Stimulated activated CD4-positive, alpha-beta T cell treated with anti-CD3 and anti-CD28 coated beads, Interleukin-4, amount 100 ng/mL, for 24 hours (primary cell): ENCODE measurements around the gene TMEM11.

ENCODE experiments used
- DNase-seq: peaks from one replicate; pipeline ENCODE4 v3.0.0-alpha.2; 2020

The TMEM11 gene

GRCh38 chr17:21177854-21178600 is 35.9 kb downstream of the TMEM11 start:
- no peak for DNase-seq

- no peak for DNase-seq
Measured at GRCh38 chr17:21177401-21177800, 36.6 kb downstream of the TMEM11 start.

DNA sequence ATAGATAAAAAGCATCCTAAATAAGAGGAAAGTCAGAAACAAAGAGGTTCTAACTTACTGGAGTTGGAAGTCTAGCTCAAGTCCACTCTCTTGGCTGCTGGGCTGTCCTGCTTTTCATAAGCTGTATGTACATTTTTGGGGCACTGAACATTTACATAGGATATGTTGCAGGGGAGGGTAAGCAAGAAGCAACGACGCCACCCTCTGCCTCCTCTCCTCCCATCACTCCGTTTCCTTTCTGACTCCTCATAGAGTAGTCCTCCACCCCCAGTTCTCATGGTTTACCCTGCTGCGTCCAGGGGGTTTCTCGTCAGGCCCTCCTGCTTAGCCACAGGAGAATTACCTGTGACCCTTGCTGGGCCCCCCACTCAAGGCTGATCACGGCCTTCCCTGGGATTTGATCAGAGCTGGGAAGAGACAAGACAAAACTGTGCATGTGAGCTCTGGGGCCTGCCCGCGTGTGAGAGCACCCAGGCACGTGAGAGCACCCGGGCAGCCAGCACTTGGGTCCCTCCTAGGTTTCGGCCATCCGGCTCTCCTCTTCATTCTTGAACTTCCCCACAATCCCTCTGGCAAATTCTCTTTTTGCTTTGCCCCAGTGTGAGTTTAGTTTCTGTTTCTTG is 37.1 kb downstream of the TMEM11 start:
- no peak for DNase-seq

DNA sequence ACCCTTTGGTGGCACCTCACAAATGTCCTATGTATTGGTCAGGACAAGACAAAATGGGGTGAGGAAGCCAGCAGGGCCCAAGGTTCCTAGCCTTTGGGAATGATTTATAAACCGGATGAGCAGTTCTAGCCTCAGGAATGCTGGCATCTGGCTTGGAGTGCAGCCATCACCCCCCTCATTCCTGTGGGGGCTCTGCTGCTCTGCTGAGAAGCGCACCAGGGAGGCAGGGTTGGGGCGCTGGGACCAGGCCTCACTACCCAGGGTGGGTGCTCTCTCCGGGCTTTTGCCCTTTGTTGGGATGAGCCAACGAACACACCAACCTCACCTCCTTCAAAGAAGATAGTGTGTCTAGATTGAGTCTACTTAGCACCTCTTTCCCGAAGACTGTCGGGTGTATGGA is 39.2 kb downstream of the TMEM11 start:
- no peak for DNase-seq

DNA sequence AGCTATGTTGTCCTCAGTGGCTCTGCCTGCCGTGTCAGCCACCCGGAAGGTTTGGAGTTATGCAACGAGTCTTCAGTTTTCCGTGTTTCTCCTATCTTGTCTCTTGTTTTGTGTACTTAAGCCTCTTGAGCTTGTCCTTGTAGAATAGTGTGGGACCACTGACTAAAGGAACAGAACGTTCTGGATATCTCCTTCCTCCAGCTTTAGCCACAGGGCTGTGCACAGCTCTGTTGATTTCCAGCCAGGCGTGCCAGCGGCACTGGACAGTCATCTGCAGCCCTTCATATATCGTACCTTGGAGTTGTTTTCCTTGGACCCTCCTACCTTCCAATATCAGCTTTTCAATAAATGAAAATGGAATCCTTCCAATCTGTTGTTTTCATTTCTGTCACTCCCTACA is 39.8 kb downstream of the TMEM11 start:
- DNase-seq, result no peak

GRCh38 chr17:21173543-21173942 is 40.4 kb downstream of the TMEM11 start:
- DNase-seq, result no peak

DNA sequence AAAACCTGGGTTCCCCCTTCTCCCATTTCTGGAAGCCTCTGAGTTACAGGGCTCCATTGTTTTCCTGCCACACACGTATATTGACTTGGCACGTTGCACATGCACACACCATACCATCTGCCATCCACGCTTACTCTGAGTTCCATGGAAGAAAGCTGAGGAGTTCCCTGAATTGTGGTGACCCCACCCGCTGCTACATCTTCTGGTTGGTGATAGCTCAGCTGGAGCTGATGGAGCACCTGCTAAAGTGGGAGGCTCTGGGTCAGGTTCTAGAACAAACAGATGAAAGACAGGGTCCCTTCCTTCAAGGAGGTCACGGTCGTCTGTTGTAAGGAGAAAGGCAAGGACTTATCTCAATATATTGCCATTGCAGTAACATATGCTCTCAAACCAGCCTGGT is 41.1 kb downstream of the TMEM11 start:
- no peak for DNase-seq

DNA sequence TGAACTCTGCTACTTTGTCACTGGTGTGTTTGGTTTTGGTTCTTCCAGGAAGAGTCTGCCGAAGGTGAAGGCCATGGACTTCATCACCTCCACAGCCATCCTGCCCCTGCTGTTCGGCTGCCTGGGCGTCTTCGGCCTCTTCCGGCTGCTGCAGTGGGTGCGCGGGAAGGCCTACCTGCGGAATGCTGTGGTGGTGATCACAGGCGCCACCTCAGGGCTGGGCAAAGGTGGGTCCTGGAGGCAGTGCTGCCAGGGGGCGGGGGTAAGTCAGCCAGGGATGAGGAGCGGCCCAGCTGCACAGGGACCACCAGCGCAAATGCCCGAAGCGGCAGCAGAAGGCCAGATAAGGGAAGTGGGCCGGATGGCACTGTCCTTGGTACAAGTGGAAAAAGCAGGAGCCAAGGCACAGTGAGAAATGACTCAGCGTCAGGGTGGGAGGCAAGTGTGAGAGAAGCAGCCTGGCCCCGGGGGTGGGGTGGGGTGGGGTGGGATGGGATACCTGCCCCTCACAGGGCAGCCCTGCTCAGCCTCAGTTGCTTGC is 41.9 kb downstream of the TMEM11 start:
- no peak for DNase-seq

DNA sequence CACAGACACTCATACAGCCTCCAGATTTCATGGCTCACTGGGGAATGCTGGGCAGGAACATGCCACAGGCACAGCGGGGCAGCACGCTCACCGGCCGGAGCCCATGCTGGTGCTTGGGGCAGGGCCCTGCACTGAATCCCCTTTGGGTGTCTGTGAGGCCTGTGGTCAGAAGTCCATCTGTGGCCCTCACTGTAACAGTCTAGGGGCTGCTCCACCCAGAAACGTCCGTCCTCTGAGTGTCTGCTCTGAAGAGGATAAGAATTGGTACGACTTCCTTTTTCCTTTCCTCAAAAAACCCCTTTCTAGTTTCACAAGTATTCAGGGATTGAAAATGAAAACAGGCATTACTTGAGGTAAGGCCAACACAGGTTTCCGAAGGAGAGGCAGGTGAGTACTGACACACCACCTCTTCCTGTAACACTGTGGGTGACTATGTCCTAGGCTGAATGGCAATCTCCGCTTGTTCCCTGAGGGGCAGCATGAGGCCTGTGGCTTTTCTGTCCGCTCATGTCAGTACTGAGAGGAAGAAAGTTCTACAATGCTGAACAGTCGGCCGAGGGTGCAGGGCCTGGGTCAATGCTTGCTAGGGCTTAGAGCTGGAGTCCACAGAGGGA is 42.5 kb downstream of the TMEM11 start:
- DNase-seq, result no peak

DNA sequence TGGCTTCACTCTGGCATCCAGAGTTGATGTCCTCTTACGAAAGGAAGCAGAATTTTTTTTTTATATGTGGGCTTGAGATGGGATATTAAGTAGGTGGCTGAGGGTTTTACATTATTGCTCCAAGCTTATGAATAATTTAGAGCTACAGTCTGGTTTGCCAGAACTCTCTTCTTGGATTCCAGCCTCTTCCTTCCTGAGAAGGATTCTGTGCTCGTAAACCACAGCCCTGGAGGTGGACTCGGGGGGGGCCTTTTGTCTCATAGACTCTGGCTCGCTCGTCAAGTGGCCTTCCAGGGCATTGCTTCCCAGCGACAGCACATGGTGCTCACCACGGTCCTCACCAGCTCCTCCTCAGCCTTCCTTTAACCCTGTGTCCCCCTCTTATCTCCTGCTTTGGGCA is 43.2 kb downstream of the TMEM11 start:
- no peak for DNase-seq

DNA sequence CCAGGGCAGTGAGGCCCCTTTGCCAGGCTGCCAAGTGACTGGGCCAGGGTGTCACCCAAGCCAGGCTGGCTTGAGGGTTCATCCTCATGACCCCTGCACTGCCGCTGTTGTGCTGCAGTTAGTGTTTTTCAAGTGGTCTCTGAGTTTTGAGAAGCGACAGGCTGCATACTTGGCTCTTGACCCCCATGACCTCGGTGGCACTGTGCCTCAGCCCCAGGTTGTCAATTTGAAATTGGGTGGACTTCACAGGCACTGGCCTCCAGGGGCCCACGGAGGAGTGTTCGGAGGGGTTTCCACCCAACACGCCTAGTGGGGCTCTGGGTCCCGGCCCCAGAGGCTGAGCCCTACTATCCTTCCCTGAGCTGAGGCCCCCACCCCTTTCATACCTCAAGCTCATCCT is 44.5 kb downstream of the TMEM11 start:
- no peak for DNase-seq

GRCh38 chr17:21168555-21168865 is 45.5 kb downstream of the TMEM11 start:
- no peak for DNase-seq

DNA sequence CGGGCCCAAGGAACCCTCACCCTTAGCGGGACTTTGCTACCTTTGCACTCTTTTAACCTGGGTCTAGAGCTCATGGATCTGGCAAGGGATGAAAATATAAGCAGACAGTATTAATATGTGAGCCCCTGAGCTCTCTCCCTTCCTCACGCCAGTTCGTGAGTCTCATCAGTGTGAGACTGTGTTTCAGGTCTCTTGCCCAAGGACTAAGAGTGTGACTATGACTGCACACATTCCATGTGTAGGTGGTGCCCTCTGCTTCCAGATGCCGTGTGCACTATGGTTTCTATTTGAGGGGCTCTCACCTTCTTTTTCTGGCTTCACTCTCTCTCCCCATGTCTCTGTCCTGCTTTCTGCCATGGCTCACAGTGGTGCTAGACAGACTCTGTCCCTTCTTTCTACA is 46.7 kb downstream of the TMEM11 start:
- no peak for DNase-seq

DNA sequence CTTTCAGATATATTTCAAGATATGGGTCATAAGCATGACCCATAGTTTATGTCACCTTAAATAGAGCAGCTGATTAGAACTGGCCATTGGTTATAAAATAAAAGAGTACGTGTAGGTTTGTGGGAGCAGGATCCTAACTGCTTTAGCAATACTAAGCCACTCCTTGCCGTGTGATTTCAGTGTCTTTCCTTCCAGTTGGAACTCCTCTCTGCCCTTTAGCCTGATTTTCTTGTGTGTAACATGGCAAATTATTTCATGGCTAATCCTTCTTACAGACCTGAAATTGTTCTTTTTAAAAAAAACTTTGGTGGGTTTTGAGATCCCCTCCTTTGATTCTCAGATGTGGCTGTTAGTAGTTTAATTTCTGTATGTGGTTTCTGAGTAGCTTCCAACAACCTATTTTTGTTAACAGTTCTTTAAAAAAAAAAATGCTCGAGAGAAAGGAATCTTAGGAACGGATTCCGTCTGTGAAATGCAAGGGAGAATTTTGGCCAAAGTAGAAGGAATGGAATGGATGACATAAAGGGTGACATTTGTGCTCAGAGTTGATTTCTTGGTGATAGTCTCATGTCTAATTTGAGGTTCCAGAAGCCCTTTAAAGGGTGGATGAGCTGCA is 47.3 kb downstream of the TMEM11 start:
- DNase-seq, result no peak

GRCh38 chr17:21165922-21166594 is 47.9 kb downstream of the TMEM11 start:
- no peak for DNase-seq

DNA sequence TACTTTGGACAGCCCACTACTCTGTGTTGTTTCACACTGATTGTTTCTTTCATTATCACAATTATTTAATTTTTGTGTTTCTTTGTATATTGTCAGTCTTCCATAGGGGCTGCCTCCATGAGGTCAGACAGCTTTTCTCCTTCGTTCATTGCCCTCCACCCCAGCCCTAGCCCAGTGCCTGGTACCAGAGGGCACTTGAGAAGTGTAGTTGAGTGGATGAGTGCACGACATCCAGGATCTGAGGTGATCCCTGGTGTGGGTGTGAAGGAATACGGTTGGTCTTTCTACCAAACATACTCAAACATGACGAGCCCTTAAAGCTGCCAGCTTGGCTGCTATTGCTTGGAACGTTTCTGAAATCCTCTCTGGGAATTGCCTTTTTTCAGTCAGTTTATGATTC is 49.3 kb downstream of the TMEM11 start:
- no peak for DNase-seq

GRCh38 chr17:21164216-21164615 is 49.7 kb downstream of the TMEM11 start:
- DNase-seq, result no peak

DNA sequence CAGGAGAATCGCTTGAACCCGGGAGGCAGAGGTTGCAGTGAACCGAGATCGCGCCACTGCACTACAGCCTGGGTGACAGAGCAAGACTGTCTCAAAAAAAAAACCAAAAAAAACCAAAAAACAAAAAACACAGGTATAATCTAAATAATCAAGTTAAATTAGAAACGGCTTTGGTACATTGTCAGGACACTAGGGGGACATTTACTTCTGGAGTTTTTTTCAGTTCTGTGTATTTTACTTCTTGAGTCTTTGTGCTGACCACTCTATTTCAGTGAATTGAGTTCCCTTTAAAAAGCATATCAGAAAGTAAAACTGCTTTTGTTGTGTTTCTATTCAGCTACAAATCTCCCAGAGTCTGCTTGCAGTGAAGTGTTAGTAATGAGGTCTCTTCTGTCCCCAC is 50.9 kb downstream of the TMEM11 start:
- no peak for DNase-seq

DNA sequence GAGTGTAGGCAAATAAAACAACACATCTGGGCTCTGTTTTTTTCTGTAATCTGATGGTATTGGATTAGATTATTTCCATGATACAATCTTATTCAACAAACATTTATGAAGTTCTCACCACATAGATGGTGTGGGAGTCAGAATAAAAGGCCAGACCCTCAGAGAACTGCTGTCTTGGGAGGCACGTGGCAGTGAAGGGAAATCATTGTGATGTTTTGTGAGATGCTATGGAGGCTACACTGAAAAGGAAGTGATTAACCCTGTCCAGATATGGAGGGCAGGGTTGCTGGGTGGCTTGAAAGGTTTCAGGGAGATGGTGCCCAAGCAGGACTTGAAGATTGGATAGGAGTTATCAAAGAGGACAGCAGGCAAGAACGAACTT is 51.6 kb downstream of the TMEM11 start:
- DNase-seq, result no peak

DNA sequence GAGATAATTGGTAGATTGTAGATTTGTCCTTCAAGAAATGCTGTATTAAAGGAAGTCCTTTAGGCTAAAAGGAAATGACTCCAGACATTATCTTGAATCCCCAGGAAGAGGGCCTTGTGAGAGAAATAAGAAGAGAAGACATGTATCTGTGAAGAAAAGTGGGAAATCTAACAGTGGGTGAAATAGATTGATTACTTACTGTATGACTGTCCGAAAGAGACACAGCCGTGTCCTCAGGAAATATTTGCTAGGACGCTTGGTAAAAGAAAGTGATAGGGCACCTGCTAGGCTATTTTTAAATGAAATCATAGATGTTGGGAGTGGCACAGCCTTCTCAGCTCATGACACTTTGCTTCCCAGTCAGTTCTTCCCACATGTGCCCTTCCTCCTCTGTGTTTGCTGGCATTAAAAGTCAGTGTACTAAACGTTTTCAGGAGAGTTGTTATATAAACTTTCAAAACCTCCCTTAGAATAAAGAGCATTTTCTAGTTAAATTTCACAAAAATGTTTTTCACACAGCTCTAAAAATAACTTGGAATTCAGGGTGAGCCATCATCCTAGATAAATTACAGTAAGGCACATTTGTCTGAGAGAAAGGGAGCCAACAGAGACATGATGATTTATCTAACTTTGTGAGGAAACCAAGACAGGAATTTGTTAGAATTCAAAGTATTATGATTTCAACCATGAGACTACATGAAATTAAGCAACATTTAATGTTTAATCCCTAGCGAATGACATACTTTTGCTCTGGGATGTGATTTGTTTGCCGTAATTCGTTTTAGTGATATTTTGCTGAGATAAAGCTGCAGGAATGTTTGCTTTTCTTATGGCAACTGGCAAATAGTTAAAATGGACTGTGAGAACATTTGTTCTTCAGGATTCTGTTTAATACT is 52.2 kb downstream of the TMEM11 start:
- DNase-seq, result no peak

DNA sequence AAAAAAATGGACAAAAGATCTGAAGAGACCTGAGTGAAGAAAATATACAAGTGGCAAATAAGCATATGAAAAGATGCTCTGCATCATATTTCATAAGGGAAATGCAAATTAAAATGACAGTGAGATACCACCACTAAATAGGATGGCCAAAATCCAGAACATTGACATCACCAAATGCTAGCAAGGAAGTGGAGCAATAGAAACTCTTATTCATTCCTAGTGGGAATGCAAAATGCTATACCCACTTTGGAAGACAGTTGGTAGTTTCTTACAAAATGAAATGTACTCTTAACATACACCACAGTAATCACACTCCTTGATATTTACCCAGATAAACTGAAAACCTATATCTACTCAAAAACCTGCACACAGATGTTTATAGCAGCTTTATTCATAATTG is 53.6 kb downstream of the TMEM11 start:
- DNase-seq, result no peak
